GM23338 (cell line): ENCODE data around the gene DACT2. TPM values are rescaled to one million over a fixed set of nuclear protein-coding genes. Genes with fewer than 3 reads are reported as not detected.
A peak's percentile ranks its signal among the peaks of the same experiment; 100 is the strongest.

Experiments
- ATAC-seq: fragments of 200-7000 bp; cut with Tn5 transposase; 3 replicates; pipeline ENCODE4 v1.9.1; 2020
- DNase-seq: peaks from one replicate; pipeline ENCODE4 v3.0.0-alpha.2; 2015; ENCODE audit warnings: low spot score
- H2AFZ ChIP-seq: fragments of 200-600 bp; sonication (generic); 2 replicates; pipeline ENCODE4 v1.8.0; 2016; ENCODE audit warnings: antibody characterized with exemption, mild to moderate bottlenecking, moderate library complexity
- H3F3A ChIP-seq: fragments of 200-600 bp; sonication (generic); replicated peaks from 2 replicates; pipeline ENCODE4 v1.8.0; 2017; ENCODE audit warnings: antibody characterized with exemption, mixed run types, low read depth
- H3K27ac ChIP-seq: fragments of 200-600 bp; sonication (generic); 2 replicates; pipeline ENCODE4 v1.6.1; 2016; ENCODE audit warnings: low read depth
- H3K27me3 ChIP-seq: fragments of 200-600 bp; sonication (generic); 2 replicates; pipeline ENCODE4 v1.8.0; 2016; ENCODE audit warnings: mild to moderate bottlenecking, mixed run types, moderate library complexity; ENCODE audit not compliant: insufficient read depth
- H3K36me3 ChIP-seq: fragments of 200-600 bp; sonication (generic); 2 replicates; pipeline ENCODE4 v1.8.0; 2016; ENCODE audit warnings: mild to moderate bottlenecking; ENCODE audit not compliant: insufficient read depth
- H3K4me1 ChIP-seq: fragments of 200-600 bp; sonication (generic); 2 replicates; pipeline ENCODE4 v1.8.0; 2016; ENCODE audit warnings: mild to moderate bottlenecking, moderate library complexity; ENCODE audit not compliant: insufficient read depth
- H3K4me2 ChIP-seq: fragments of 200-600 bp; sonication (generic); 2 replicates; pipeline ENCODE4 v1.7.1; 2017; ENCODE audit warnings: mixed run types
- H3K4me3 ChIP-seq: fragments of 200-600 bp; sonication (generic); 2 replicates; pipeline ENCODE4 v1.6.1; 2016; ENCODE audit warnings: mixed run types
- H3K79me2 ChIP-seq: fragments of 200-600 bp; sonication (generic); replicated peaks from 2 replicates; pipeline ENCODE4 v1.8.0; 2017; ENCODE audit warnings: mild to moderate bottlenecking; ENCODE audit not compliant: insufficient read depth
- H3K9me2 ChIP-seq: fragments of 200-600 bp; sonication (generic); 2 replicates; pipeline ENCODE4 v1.8.0; 2017; ENCODE audit not compliant: insufficient read depth
- H4K20me1 ChIP-seq: fragments of 200-600 bp; sonication (generic); replicated peaks from 2 replicates; pipeline ENCODE4 v1.8.0; 2017; ENCODE audit warnings: mild to moderate bottlenecking; ENCODE audit not compliant: insufficient read depth
- H3K27ac Mint-ChIP-seq: 2 replicates; pipeline ENCODE4 v1.8.0; 2020; ENCODE audit warnings: inconsistent platforms, mild to moderate bottlenecking, moderate library complexity, mixed read lengths
- H3K27me3 Mint-ChIP-seq: 3 replicates; pipeline ENCODE4 v1.8.0; 2022; ENCODE audit warnings: low read depth, mild to moderate bottlenecking, moderate library complexity, mixed read lengths, inconsistent platforms; ENCODE audit not compliant: insufficient read depth, poor library complexity
- H3K36me3 Mint-ChIP-seq: 3 replicates; pipeline ENCODE4 v1.8.0; 2021; ENCODE audit warnings: low read depth, mild to moderate bottlenecking, inconsistent platforms, moderate library complexity, mixed read lengths
- H3K4me1 Mint-ChIP-seq: 3 replicates; pipeline ENCODE4 v1.8.0; 2020; ENCODE audit warnings: mild to moderate bottlenecking, inconsistent platforms, mixed read lengths
- H3K4me3 Mint-ChIP-seq: 3 replicates; pipeline ENCODE4 v1.8.0; 2021; ENCODE audit warnings: moderate library complexity, mild to moderate bottlenecking, inconsistent platforms, mixed read lengths
- H3K9me3 Mint-ChIP-seq: 3 replicates; pipeline ENCODE4 v1.8.0; 2020; ENCODE audit warnings: moderate library complexity, mild to moderate bottlenecking, inconsistent platforms, mixed read lengths
- CREB1 ChIP-seq: fragments of 250-450 bp; sonication (Bioruptor Pico); IDR thresholded peaks from 2 replicates; pipeline ENCODE4 v1.5.0; 2020; ENCODE audit warnings: low read depth, mild to moderate bottlenecking, moderate library complexity
- CTCF ChIP-seq, 2 experiments: fragments of 200-600 bp in 1 of 2; sonication (generic) in 1 of 2; conservative IDR thresholded peaks; 2 replicates each; pipeline versions ENCODE4 v1.5.1 to v1.6.1; 2016 to 2017; ENCODE audit warnings: antibody characterized with exemption in 2 of 2, low read depth in 2 of 2, mild to moderate bottlenecking in 2 of 2, moderate library complexity in 1 of 2
- EZH2phosphoT487 ChIP-seq: fragments of 200-600 bp; sonication (generic); IDR thresholded peaks from one replicate; pipeline ENCODE4 v1.8.1; 2018; ENCODE audit warnings: antibody characterized with exemption; ENCODE audit not compliant: unreplicated experiment
- POLR2AphosphoS5 ChIP-seq: IDR thresholded peaks from 2 replicates; pipeline ENCODE4 v1.6.1; 2016; ENCODE audit warnings: antibody characterized with exemption, low read depth
- ZNF114 ChIP-seq: fragments of 250-450 bp; sonication (Bioruptor Pico); IDR thresholded peaks from 2 replicates; pipeline ENCODE4 v1.5.0; 2020; ENCODE audit warnings: mild to moderate bottlenecking, moderate library complexity
- ZNF331 ChIP-seq: fragments of 250-450 bp; sonication (Bioruptor Pico); IDR thresholded peaks from 2 replicates; pipeline ENCODE4 v1.5.0; 2020; ENCODE audit warnings: low read depth, mild to moderate bottlenecking, moderate library complexity
- ZNF462 ChIP-seq: fragments of 250-450 bp; sonication (Bioruptor Pico); IDR thresholded peaks from 2 replicates; pipeline ENCODE4 v1.5.0; 2020; ENCODE audit warnings: mild to moderate bottlenecking, moderate library complexity
- polyA plus RNA-seq: library from polyadenylated mRNA; unstranded; fragments of >200 nt; fragmentation: Nextera tagmentation; extraction: Ambion mirVana; gene quantifications from 2 replicates; pipeline ENCODE4 v1.2.1, GENCODE V29; 2016
- total RNA-seq: library from RNA; depleted of rRNA; stranded (reverse); fragments of >200 nt; shearing (Covaris generic); gene quantifications from 2 replicates; pipeline ENCODE4 v1.2.3, GENCODE V29; 2014

Gene DACT2
- total and polyA plus RNA-seq, 2 experiments from 2014 or later = 1.8 to 10.6 TPM

GRCh38 chr6:168328086-168328485, 8.5 kb upstream of the DACT2 start:
- Histone ChIP-seq H3K36me3 (no peaks in the 10 kb centered on the region), H4K20me1 (no peaks in the 10 kb centered on the region), H3K27me3 (no peaks in the 10 kb centered on the region), H3K4me2 (no peak overlapping the region), H3K27ac (no peak overlapping the region), H3K79me2 (no peaks in the 10 kb centered on the region), H2AFZ (no peak overlapping the region), H3F3A (no peaks in the 10 kb centered on the region), H3K9me2 (no peaks in the 10 kb centered on the region), H3K4me1 (peaks cover 21% of the 10 kb centered on the region; the same call in 1 of the 2 replicates), H3K4me3 (no peak overlapping the region)
- no peak for TF ChIP-seq CREB1 (CRISPR knock-in tag)
- TF ChIP-seq EZH2phosphoT487 = no peak
- TF ChIP-seq ZNF331 (CRISPR knock-in tag) = no peak
- TF ChIP-seq CTCF (conservative IDR thresholded peaks at IDR 0.05; ENCODE audit: low read depth in 2 of 2) = no peak
- peaks cover 6% of the 10 kb centered on the region for H3K27me3 Mint-ChIP-seq
- H3K36me3 Mint-ChIP-seq = 0 out of 3 replicates have a peak, but pooled peaks cover 3% of the 10 kb centered on the region
- H3K9me3 Mint-ChIP-seq = peaks cover 5% of the 10 kb centered on the region; the same call in 1 of the 3 replicates
- no peak overlapping the region for H3K4me3 Mint-ChIP-seq
- no peak overlapping the region for H3K27ac Mint-ChIP-seq
- ATAC-seq = no peak
- DNase-seq = no peak
- H3K4me1 Mint-ChIP-seq = peaks cover 32% of the 10 kb centered on the region

GRCh38 chr6:168326294-168327261, 7.0 kb upstream of the DACT2 start:
- peaks cover 19% of the 10 kb centered on the region for H3K4me1 Mint-ChIP-seq
- H3F3A ChIP-seq = no peaks in the 10 kb centered on the region
- no peaks in the 10 kb centered on the region for H3K79me2 ChIP-seq
- TF ChIP-seq ZNF114 (CRISPR knock-in tag) = no peak
- H3K4me3 Mint-ChIP-seq = no peak overlapping the region; the same call in 2 of the 3 replicates
- ATAC-seq (peak; percentile 85), DNase-seq (peak; percentile 79)
- H2AFZ ChIP-seq = peak overlapping the region; percentile 34; the same call in 1 of the 2 replicates
- peaks cover 6% of the 10 kb centered on the region; the same call in 1 of the 3 replicates for H3K36me3 Mint-ChIP-seq
- H3K27me3 ChIP-seq = no peaks in the 10 kb centered on the region
- H3K4me2 ChIP-seq = peak overlapping the region; percentile 45; the same call in 1 of the 2 replicates
- 0 out of 2 replicates have a peak overlapping the region, but pooled peaks have one; percentile 12 for H3K27ac ChIP-seq
- peaks cover 6% of the 10 kb centered on the region for H3K27me3 Mint-ChIP-seq
- H3K4me3 ChIP-seq = no peak overlapping the region
- H3K9me2 ChIP-seq = no peaks in the 10 kb centered on the region
- peaks cover 11% of the 10 kb centered on the region for H3K9me3 Mint-ChIP-seq
- peaks cover 14% of the 10 kb centered on the region; the same call in 1 of the 2 replicates for H3K4me1 ChIP-seq
- H3K36me3 ChIP-seq = no peaks in the 10 kb centered on the region
- peak overlapping the region; percentile 81 for H3K27ac Mint-ChIP-seq
- no peaks in the 10 kb centered on the region for H4K20me1 ChIP-seq

GRCh38 chr6:168322966-168323365, 3.4 kb upstream of the DACT2 start:
- Histone ChIP-seq H3F3A (no peaks in the 10 kb centered on the region), H3K4me3 (no peak overlapping the region), H3K79me2 (no peaks in the 10 kb centered on the region), H4K20me1 (no peaks in the 10 kb centered on the region), H3K4me1 (peaks cover 14% of the 10 kb centered on the region; the same call in 1 of the 2 replicates), H3K27me3 (peaks cover 14% of the 10 kb centered on the region), H3K27ac (no peak overlapping the region), H3K36me3 (no peaks in the 10 kb centered on the region), H3K9me2 (no peaks in the 10 kb centered on the region), H2AFZ (no peak overlapping the region), H3K4me2 (no peak overlapping the region)
- peaks cover 27% of the 10 kb centered on the region for H3K4me1 Mint-ChIP-seq
- H3K9me3 Mint-ChIP-seq = peaks cover 20% of the 10 kb centered on the region
- ATAC-seq (no peak), DNase-seq (no peak)
- peaks cover 6% of the 10 kb centered on the region; the same call in 1 of the 3 replicates for H3K36me3 Mint-ChIP-seq
- no peak overlapping the region for H3K27ac Mint-ChIP-seq
- no peak overlapping the region for H3K4me3 Mint-ChIP-seq
- peaks cover 20% of the 10 kb centered on the region for H3K27me3 Mint-ChIP-seq
- no peak for TF ChIP-seq POLR2AphosphoS5
- no peak for TF ChIP-seq ZNF462 (CRISPR knock-in tag)
